Measurements from ENCODE around the gene SH3BP4. TPM values are rescaled to one million over a fixed set of nuclear protein-coding genes. Genes with fewer than 3 reads are reported as not detected.

The SH3BP4 gene
- total RNA-seq, 1 experiment from 2014 or later, result 19.9 TPM

DNA sequence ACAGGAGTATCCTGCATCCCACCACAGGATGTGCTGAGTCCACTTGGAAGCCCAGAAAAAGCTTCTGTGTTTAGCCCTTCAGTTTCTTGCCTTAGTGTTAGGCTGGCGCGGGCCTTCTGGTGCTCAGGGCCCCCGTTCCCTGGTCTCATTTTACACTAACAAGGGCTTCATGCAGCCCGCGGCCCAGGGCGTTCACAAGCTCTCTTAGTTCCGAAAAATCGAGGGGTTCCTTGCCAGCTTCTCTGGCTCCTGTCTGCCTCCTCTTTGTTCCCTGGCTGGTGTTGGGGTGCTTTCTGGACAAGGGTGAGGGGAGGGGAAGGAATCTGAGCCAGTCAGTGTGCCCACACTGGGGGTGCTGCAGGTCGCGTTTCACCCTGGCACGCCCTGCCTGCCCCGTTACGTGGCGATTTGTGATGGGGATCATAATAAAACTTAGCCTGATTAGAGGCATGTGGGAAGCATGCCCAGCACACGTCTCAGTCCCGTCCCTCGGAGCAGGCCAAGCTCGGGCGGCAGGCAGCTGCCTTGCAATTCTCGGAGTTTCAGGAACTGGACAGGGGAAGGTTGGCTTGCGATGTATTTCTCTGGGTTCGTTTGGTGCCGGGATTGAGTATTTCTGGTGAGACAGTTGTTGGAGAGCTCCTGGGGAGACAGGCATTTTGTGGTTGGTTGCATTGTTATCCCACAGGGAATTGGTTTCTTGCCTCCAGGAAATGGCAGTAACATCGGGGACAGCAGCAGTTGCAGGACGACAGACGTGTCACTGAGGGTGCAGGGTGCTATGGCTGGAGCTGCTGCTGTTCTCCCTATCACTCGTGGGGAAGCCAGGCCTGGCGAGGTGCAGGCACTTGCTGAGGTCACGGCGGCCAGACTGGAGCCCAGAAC lies 22.9 kb downstream of the SH3BP4 start:
- TF ChIP-seq, protein P1, sequence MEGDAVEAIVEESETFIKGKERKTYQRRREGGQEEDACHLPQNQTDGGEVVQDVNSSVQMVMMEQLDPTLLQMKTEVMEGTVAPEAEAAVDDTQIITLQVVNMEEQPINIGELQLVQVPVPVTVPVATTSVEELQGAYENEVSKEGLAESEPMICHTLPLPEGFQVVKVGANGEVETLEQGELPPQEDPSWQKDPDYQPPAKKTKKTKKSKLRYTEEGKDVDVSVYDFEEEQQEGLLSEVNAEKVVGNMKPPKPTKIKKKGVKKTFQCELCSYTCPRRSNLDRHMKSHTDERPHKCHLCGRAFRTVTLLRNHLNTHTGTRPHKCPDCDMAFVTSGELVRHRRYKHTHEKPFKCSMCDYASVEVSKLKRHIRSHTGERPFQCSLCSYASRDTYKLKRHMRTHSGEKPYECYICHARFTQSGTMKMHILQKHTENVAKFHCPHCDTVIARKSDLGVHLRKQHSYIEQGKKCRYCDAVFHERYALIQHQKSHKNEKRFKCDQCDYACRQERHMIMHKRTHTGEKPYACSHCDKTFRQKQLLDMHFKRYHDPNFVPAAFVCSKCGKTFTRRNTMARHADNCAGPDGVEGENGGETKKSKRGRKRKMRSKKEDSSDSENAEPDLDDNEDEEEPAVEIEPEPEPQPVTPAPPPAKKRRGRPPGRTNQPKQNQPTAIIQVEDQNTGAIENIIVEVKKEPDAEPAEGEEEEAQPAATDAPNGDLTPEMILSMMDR (conservative IDR thresholded peaks at IDR 0.05; ENCODE audit: low read depth, low read length), result no peak
- TF ChIP-seq EZH2 (IDR thresholded peaks at IDR 0.05; ENCODE audit: borderline replicate concordance, low read depth, low read length, poor library complexity, severe bottlenecking), result no peak
- DNase-seq (ENCODE audit: low spot score), result peak; percentile 81
- H3K27ac ChIP-seq (ENCODE audit: low read depth, low read length, poor library complexity, severe bottlenecking), result no peak overlapping the region
- no peak overlapping the region for H3K4me3 ChIP-seq (ENCODE audit: low read depth, low read length, poor library complexity, severe bottlenecking)
- peaks cover 2% of the 10 kb centered on the region for H3K9me3 ChIP-seq (ENCODE audit: low read depth, low read length, poor library complexity, severe bottlenecking)
- ChIA-PET CTCF (interaction anchor here (1.2 kb wide), 1 partner anchor 133 kb away, joined by 7 read pairs; no protein-coding TSS in a partner anchor), POLR2A (ENCODE audit: low non-redundant PET) (interaction anchor here (0.6 kb wide), 1 partner anchor 384 kb away, joined by 5 read pairs; no protein-coding TSS in a partner anchor)
- H3K36me3 ChIP-seq (ENCODE audit: insufficient read depth, low read length, poor library complexity, severe bottlenecking), result no peaks in the 10 kb centered on the region
- intact Hi-C loops (cut with micrococcal nuclease; ENCODE audit: unreplicated experiment), result loop anchor here (10.0 kb wide), 1 partner anchor 420 kb away; no protein-coding TSS in a partner anchor
- no TSS peak for BruUV-seq (replicated peaks)
- H3K4me1 ChIP-seq (ENCODE audit: insufficient read depth, low read length, poor library complexity, severe bottlenecking), result peaks cover 36% of the 10 kb centered on the region
- no peaks in the 10 kb centered on the region for H3K27me3 ChIP-seq (replicated peaks; ENCODE audit: insufficient read depth, low read depth, low read length, poor library complexity)

DNA sequence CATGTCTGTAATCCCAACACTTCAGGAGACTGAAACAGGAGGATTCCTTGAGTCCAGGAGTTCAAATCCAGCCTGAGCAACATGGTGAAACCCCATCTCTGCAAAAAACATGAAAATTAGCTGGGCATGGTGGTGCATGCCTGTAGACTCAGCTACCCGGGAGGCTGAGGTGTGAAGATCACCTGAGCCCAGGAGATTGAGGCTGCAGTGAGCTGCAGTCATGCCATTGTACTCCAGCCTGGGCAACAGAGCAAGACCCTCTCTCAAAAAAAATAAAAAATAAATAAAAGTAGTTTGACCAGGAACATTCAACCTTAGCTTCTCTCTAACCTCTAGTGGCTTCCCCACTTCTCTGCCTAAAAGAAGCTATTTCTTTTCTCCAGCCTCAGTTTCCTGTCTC lies 23.8 kb downstream of the SH3BP4 start:
- CTCF ChIA-PET, result interaction anchor here (1.2 kb wide), 1 partner anchor 132 kb away, joined by 7 read pairs; no protein-coding TSS in a partner anchor

DNA sequence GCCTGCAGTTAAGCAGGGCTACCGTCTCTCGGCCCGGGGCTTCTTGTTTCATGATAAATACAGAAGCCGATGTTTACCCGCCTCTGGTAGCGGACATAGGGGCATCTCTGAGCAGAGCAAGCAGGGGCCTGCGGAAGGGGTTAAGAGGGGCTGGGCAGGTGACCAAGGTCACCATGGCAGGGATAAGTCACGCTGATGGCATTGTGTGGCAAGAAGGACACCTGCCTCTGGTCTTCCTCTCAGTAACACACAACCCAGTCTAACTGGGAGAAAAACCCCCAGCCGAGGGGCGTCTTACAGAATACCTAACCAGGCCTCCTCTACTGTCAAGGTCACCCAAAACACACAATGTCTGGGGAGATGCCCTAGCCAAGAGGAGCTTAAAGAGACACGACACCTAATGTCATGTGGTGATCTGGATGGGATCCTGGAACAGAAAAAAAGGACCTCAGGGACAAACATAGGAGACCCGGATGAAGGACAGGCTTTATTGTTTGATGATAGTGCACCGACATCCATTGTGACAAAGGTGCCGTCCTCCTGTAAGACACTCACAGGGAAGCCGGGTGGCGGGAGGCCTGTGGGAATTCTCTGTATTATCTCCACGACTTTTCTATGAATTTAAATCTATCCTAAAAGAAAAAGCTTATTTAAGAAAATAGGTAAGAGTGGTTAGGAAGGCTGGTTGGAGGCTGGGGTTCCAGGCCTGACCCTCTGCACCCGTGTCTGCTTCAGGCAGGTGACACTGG lies 24.8 kb downstream of the SH3BP4 start:
- TF ChIP-seq EZH2 (IDR thresholded peaks at IDR 0.05; ENCODE audit: borderline replicate concordance, low read depth, low read length, poor library complexity, severe bottlenecking), result no peak
- TF ChIP-seq, protein P1 (conservative IDR thresholded peaks at IDR 0.05; ENCODE audit: low read depth, low read length), result no peak
- H3K4me3 ChIP-seq (ENCODE audit: low read depth, low read length, poor library complexity, severe bottlenecking), result no peak overlapping the region
- DNase-seq (ENCODE audit: low spot score), result no peak
- no peaks in the 10 kb centered on the region for H3K36me3 ChIP-seq (ENCODE audit: insufficient read depth, low read length, poor library complexity, severe bottlenecking)
- intact Hi-C loops (cut with micrococcal nuclease; ENCODE audit: unreplicated experiment), result loop anchor here (10.0 kb wide), 1 partner anchor 422 kb away; no protein-coding TSS in a partner anchor
- no peaks in the 10 kb centered on the region for H3K27me3 ChIP-seq (replicated peaks; ENCODE audit: insufficient read depth, low read depth, low read length, poor library complexity)
- no peak overlapping the region for H3K27ac ChIP-seq (ENCODE audit: low read depth, low read length, poor library complexity, severe bottlenecking)
- ChIA-PET POLR2A (ENCODE audit: low non-redundant PET) (no interaction called here), CTCF (no interaction called here)
- peaks cover 33% of the 10 kb centered on the region for H3K4me1 ChIP-seq (ENCODE audit: insufficient read depth, low read length, poor library complexity, severe bottlenecking)
- BruUV-seq (replicated peaks), result no TSS peak
- peaks cover 3% of the 10 kb centered on the region for H3K9me3 ChIP-seq (ENCODE audit: low read depth, low read length, poor library complexity, severe bottlenecking)

More for the DNA sequence above, 23.8 kb downstream of the SH3BP4 start:
- no peak for DNase-seq (ENCODE audit: low spot score)
- Histone ChIP-seq H3K4me1 (ENCODE audit: insufficient read depth, low read length, poor library complexity, severe bottlenecking) (peaks cover 30% of the 10 kb centered on the region), H3K27me3 (replicated peaks; ENCODE audit: insufficient read depth, low read depth, low read length, poor library complexity) (no peaks in the 10 kb centered on the region), H3K27ac (ENCODE audit: low read depth, low read length, poor library complexity, severe bottlenecking) (no peak overlapping the region), H3K4me3 (ENCODE audit: low read depth, low read length, poor library complexity, severe bottlenecking) (no peak overlapping the region), H3K9me3 (ENCODE audit: low read depth, low read length, poor library complexity, severe bottlenecking) (peaks cover 3% of the 10 kb centered on the region), H3K36me3 (ENCODE audit: insufficient read depth, low read length, poor library complexity, severe bottlenecking) (no peaks in the 10 kb centered on the region)
- BruUV-seq (replicated peaks), result no TSS peak
- POLR2A ChIA-PET (ENCODE audit: low non-redundant PET), result no interaction called here
- intact Hi-C loops (cut with micrococcal nuclease; ENCODE audit: unreplicated experiment), result loop anchor here (10.0 kb wide), 1 partner anchor 421 kb away; no protein-coding TSS in a partner anchor
- TF ChIP-seq, protein P1 (conservative IDR thresholded peaks at IDR 0.05; ENCODE audit: low read depth, low read length), result no peak
- TF ChIP-seq EZH2 (IDR thresholded peaks at IDR 0.05; ENCODE audit: borderline replicate concordance, low read depth, low read length, poor library complexity, severe bottlenecking), result no peak
